H1 (cell line): ENCODE measurements around the gene WDFY3. TPM values are rescaled to one million over a fixed set of nuclear protein-coding genes. Genes with fewer than 3 reads are reported as not detected.

Experiments used
- CTCF ChIA-PET: fragments of 300-600 bp; sonication (Branson Sonifier 250); formaldehyde crosslinking; loops from one replicate; lab custom pipeline; 2021; ENCODE audit not compliant: partially characterized antibody; lab: Charles Lee
- POLR2A ChIA-PET: fragments of 300-600 bp; sonication (Branson Sonifier 250); formaldehyde crosslinking; loops from one replicate; lab custom pipeline; 2021; ENCODE audit warnings: inconsistent platforms; ENCODE audit not compliant: partially characterized antibody; lab: Charles Lee
- DNase-seq, 2 experiments: peaks; one replicate each; pipeline versions ENCODE4 v3.0.0 to v3.0.0-alpha.2; 2010 to 2022; ENCODE audit warnings: low spot score in 2 of 2, low read depth in 1 of 2, mixed read lengths in 1 of 2
- FAIRE-seq: peaks from 2 replicates; lab custom pipeline; 2011; peaks lifted over from hg19 to GRCh38; lab: Jason Lieb, UNC
- H2AFZ ChIP-seq: 2 replicates; pipeline ENCODE4 v1.8.1; 2012; ENCODE audit warnings: low read length, inconsistent platforms
- H2AK5ac ChIP-seq: 2 replicates; pipeline ENCODE4 v1.6.1; 2013; ENCODE audit warnings: low read depth, low read length
- H2BK120ac ChIP-seq: replicated peaks from 2 replicates; pipeline ENCODE3; 2013; ENCODE audit warnings: low read depth, low read length, inconsistent platforms
- H2BK12ac ChIP-seq: 2 replicates; pipeline ENCODE4 v1.6.1; 2013; ENCODE audit warnings: low read depth, low read length
- H2BK15ac ChIP-seq: 2 replicates; pipeline ENCODE4 v1.6.1; 2013; ENCODE audit warnings: low read length
- H2BK20ac ChIP-seq: 2 replicates; pipeline ENCODE4 v1.6.1; 2013; ENCODE audit warnings: low read length
- H2BK5ac ChIP-seq: 2 replicates; pipeline ENCODE4 v1.6.1; 2013; ENCODE audit warnings: low read depth, low read length
- H3K14ac ChIP-seq: 2 replicates; pipeline ENCODE4 v1.6.1; 2013; ENCODE audit warnings: inconsistent platforms; ENCODE audit not compliant: insufficient read length
- H3K18ac ChIP-seq: 2 replicates; pipeline ENCODE4 v1.6.1; 2013; ENCODE audit warnings: low read length; ENCODE audit errors: extremely low read depth
- H3K23ac ChIP-seq: 2 replicates; pipeline ENCODE4 v1.6.1; 2013; ENCODE audit warnings: inconsistent platforms; ENCODE audit not compliant: insufficient read length
- H3K23me2 ChIP-seq: 2 replicates; pipeline ENCODE4 v1.6.1; 2013; ENCODE audit warnings: low read depth, low read length
- H3K27ac ChIP-seq: 2 replicates; pipeline ENCODE4 v1.6.1; 2011; ENCODE audit warnings: low read depth, low read length, inconsistent platforms
- H3K27me3 ChIP-seq, 4 experiments: replicated peaks in 1 of 4; 1 replicate in 1 of 4; 2 replicates in 3 of 4; pipeline versions ENCODE4 v1.6.1 to v1.8.1; 2011 to 2013; ENCODE audit warnings: low read length in 3 of 4, mild to moderate bottlenecking in 3 of 4, inconsistent platforms in 2 of 4, mixed read lengths in 2 of 4, moderate library complexity in 1 of 4; ENCODE audit not compliant: control insufficient read depth in 3 of 4, insufficient read depth in 3 of 4; ENCODE audit errors: extremely low read depth in 1 of 4
- H3K36me3 ChIP-seq, 4 experiments: 2 replicates each; pipeline versions ENCODE4 v1.6.1 to v1.8.1; 2011 to 2013; ENCODE audit warnings: mild to moderate bottlenecking in 4 of 4, low read length in 3 of 4, moderate library complexity in 2 of 4, control low read depth in 1 of 4, inconsistent platforms in 1 of 4; ENCODE audit not compliant: insufficient read depth in 4 of 4, control insufficient read depth in 2 of 4
- H3K4ac ChIP-seq: replicated peaks from 2 replicates; pipeline ENCODE3; 2013; ENCODE audit warnings: low read length, low read depth, mixed read lengths, inconsistent platforms; ENCODE audit not compliant: insufficient read length
- H3K4me1 ChIP-seq, 4 experiments: replicated peaks in 1 of 4; 1 replicate in 1 of 4; 2 replicates in 3 of 4; pipeline versions ENCODE4 v1.6.1 to v1.8.1; 2011 to 2013; ENCODE audit warnings: low read length in 3 of 4, inconsistent platforms in 2 of 4, mixed read lengths in 1 of 4; ENCODE audit not compliant: insufficient read depth in 4 of 4, control insufficient read depth in 3 of 4
- H3K4me2 ChIP-seq, 2 experiments: 2 replicates each; pipeline versions ENCODE4 v1.6.1 to v1.8.1; 2011 to 2013; ENCODE audit warnings: low read depth in 2 of 2, low read length in 2 of 2, control low read depth in 1 of 2, inconsistent platforms in 1 of 2, mild to moderate bottlenecking in 1 of 2; ENCODE audit not compliant: insufficient read depth in 1 of 2
- H3K4me3 ChIP-seq, 4 experiments: fragments of 200-600, 300-600 bp in 1 of 4; sonication (generic), shearing (Covaris generic), sonication (Bioruptor Twin) in 1 of 4; 2 replicates each; pipeline versions ENCODE4 v1.5.1 to v1.8.1; 2011 to 2016; ENCODE audit warnings: low read length in 4 of 4, low read depth in 3 of 4, control low read depth in 2 of 4, inconsistent platforms in 2 of 4, mild to moderate bottlenecking in 2 of 4, mixed read lengths in 1 of 4, moderate library complexity in 1 of 4; ENCODE audit not compliant: insufficient read depth in 2 of 4; ENCODE audit errors: extremely low read depth in 1 of 4
- H3K56ac ChIP-seq: replicated peaks from 2 replicates; pipeline ENCODE3; 2013; ENCODE audit warnings: low read depth, mild to moderate bottlenecking, mixed read lengths, low read length, inconsistent platforms; ENCODE audit not compliant: insufficient read length
- H3K79me1 ChIP-seq: 2 replicates; pipeline ENCODE4 v1.6.1; 2013; ENCODE audit warnings: low read depth, low read length, control low read depth
- H3K79me2 ChIP-seq, 2 experiments: 2 replicates each; pipeline versions ENCODE4 v1.6.1 to v1.8.1; 2012 to 2013; ENCODE audit warnings: low read length in 2 of 2, mild to moderate bottlenecking in 2 of 2, inconsistent platforms in 1 of 2; ENCODE audit not compliant: insufficient read depth in 2 of 2, control insufficient read depth in 1 of 2
- H3K9ac ChIP-seq, 4 experiments: replicated peaks in 1 of 4; 1 replicate in 1 of 4; 2 replicates in 3 of 4; pipeline versions ENCODE4 v1.6.1 to v1.8.1; 2011 to 2013; ENCODE audit warnings: low read depth in 3 of 4, low read length in 3 of 4, control low read depth in 2 of 4, mild to moderate bottlenecking in 2 of 4, moderate library complexity in 2 of 4, inconsistent platforms in 1 of 4; ENCODE audit errors: extremely low read depth in 1 of 4
- H3K9me3 ChIP-seq, 2 experiments: 2 replicates each; pipeline versions ENCODE4 v1.6.1 to v1.8.1; 2012 to 2013; ENCODE audit warnings: mild to moderate bottlenecking in 2 of 2, moderate library complexity in 2 of 2, control low read depth in 1 of 2, inconsistent platforms in 1 of 2, low read depth in 1 of 2, low read length in 1 of 2, mixed read lengths in 1 of 2; ENCODE audit not compliant: insufficient read depth in 2 of 2
- H4K20me1 ChIP-seq, 2 experiments: replicated peaks in 1 of 2; 2 replicates each; pipeline versions ENCODE3 to v1.8.1; 2011 to 2013; ENCODE audit warnings: inconsistent platforms in 2 of 2, low read length in 2 of 2, mild to moderate bottlenecking in 1 of 2; ENCODE audit not compliant: insufficient read depth in 2 of 2, control insufficient read depth in 1 of 2
- H4K5ac ChIP-seq: 2 replicates; pipeline ENCODE4 v1.6.1; 2013; ENCODE audit warnings: low read length, low read depth, mixed read lengths, inconsistent platforms; ENCODE audit not compliant: insufficient read length
- H4K8ac ChIP-seq: 2 replicates; pipeline ENCODE4 v1.8.0; 2013; ENCODE audit warnings: mild to moderate bottlenecking, moderate library complexity, low read length, inconsistent platforms; ENCODE audit not compliant: insufficient read depth; ENCODE audit errors: extremely low read depth
- H4K91ac ChIP-seq: replicated peaks from 2 replicates; pipeline ENCODE3; 2013; ENCODE audit warnings: low read length, mixed read lengths, inconsistent platforms; ENCODE audit not compliant: insufficient read length
- CBX8 ChIP-seq: fragments of 300-800, 300-1000 bp; sonication (generic); IDR thresholded peaks from 2 replicates; pipeline ENCODE4 v1.7.1; 2016; ENCODE audit warnings: low read depth, low read length, borderline replicate concordance
- CREB1 ChIP-seq: IDR thresholded peaks from 2 replicates; pipeline ENCODE4 v1.6.1; 2012; ENCODE audit warnings: inconsistent platforms
- EGR1 ChIP-seq: IDR thresholded peaks from 2 replicates; pipeline ENCODE4 v1.6.1; 2011; ENCODE audit warnings: low read depth, low read length, borderline replicate concordance
- GTF2F1 ChIP-seq: IDR thresholded peaks from 2 replicates; pipeline ENCODE4 v1.6.1; 2012; ENCODE audit warnings: low read depth, low read length, improper control_type of control experiment, borderline replicate concordance
- HDAC6 ChIP-seq: IDR thresholded peaks from one replicate; pipeline ENCODE4 v1.7.1; 2012; ENCODE audit warnings: low read depth, mild to moderate bottlenecking, inconsistent platforms, low read length, moderate library complexity
- JUND ChIP-seq: IDR thresholded peaks from 2 replicates; pipeline ENCODE4 v1.6.1; 2011; ENCODE audit warnings: mild to moderate bottlenecking, improper control_type of control experiment, low read length
- NANOG ChIP-seq: IDR thresholded peaks from 2 replicates; pipeline ENCODE4 v1.6.1; 2011; ENCODE audit warnings: low read length, low read depth, mild to moderate bottlenecking, inconsistent platforms; ENCODE audit not compliant: insufficient read depth, poor library complexity, severe bottlenecking
- SIRT6 ChIP-seq: IDR thresholded peaks from one replicate; pipeline ENCODE4 v1.7.1; 2012; ENCODE audit warnings: low read length, inconsistent platforms
- WGBS, 2 experiments: shearing (Covaris generic) in 1 of 2; methylation state at CpG; one replicate each; pipeline versions ENCODE4 v1.1.6 to v1.1.7; 2013 to 2015; ENCODE audit warnings: low lambda C conversion rate in 2 of 2, mixed read lengths in 2 of 2, inconsistent platforms in 1 of 2, low coverage in 1 of 2, missing lambda C conversion rate in 1 of 2; ENCODE audit not compliant: insufficient replicate concordance in 2 of 2, insufficient coverage in 1 of 2, insufficient read length in 1 of 2; ENCODE audit errors: extremely low coverage in 1 of 2, missing lambda C conversion rate in 1 of 2; 5-methylcytosine and 5-hydroxymethylcytosine counted together
- polyA plus RNA-seq, 7 experiments: library from polyadenylated mRNA; depleted of rRNA in 3 of 7; stranded (reverse) in 5 of 7; unstranded in 2 of 7; fragments of >200 nt in 5 of 7; fragments of 200-250 nt in 2 of 7; gene quantifications; 1 replicate in 5 of 7; 2 replicates in 1 of 7; 4 replicates in 1 of 7; pipeline versions ENCODE4 v1.2.1 to v1.2.3, GENCODE V29; 2011 to 2013; ENCODE audit warnings: missing spikeins in 2 of 7, mixed read lengths in 2 of 7
- total RNA-seq: library from RNA; stranded (reverse); fragmentation: NEBNext Ultra II Directional; extraction: Animal tissue kit (Norgen Biotek cat#: 25700); gene quantifications from 2 replicates; pipeline ENCODE4 v1.2.1, GENCODE V29; 2021

Gene WDFY3
- total and polyA plus RNA-seq, 2 of the 8 experiments (the other 6 are each of a cell fraction or from before 2014, with no cell fraction given) = 25.6 to 62.4 TPM

DNA sequence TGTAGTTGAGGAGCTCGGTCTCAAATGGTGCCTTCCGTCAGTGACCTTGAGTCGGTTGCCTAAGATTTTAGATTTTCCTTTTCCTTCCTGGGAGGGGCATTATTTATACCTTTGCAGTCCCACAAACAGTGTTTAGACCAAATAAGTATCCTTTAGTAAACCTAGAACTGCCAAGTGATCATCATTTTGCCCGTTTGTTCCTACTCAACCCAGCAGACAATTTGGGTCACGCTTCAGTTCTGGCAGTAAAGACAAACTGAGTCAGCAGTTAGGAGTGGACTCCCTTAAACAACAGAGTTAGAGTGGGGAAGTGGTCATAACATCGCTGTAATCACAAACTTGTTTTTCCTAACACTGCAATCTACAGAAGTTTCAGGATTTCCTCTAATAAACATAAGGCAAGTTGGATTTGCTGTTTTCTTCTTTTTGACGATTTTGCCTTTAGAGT, 777 bp upstream of the WDFY3 start:
- Histone ChIP-seq H4K5ac (no peak overlapping the region), H2AK5ac (no peak overlapping the region), H3K9me3 (no peaks in the 10 kb centered on the region), H2AFZ (peak overlapping the region; percentile 89), H3K27ac (no peak overlapping the region; the same call in 1 of the 2 replicates), H4K91ac (no peak overlapping the region), H2BK20ac (no peak overlapping the region), H3K18ac (0 out of 2 replicates have a peak overlapping the region, but pooled peaks have one; percentile 43), H3K27me3 (no peaks in the 10 kb centered on the region), H2BK120ac (peak overlapping the region; percentile 52), H3K36me3 (no peaks in the 10 kb centered on the region), H3K9ac (peak overlapping the region in 3 of 4 experiments; percentile 0 to 68 (median 28); a peak in 4 of 7 replicates), H3K4me2 (peak overlapping the region; percentile 77 to 91), H3K79me1 (peaks cover 2% of the 10 kb centered on the region; the same call in 1 of the 2 replicates), H3K56ac (no peak overlapping the region), H3K4me1 (peaks cover 0 to 8% (median 4%) of the 10 kb centered on the region in 4 experiments; a peak in 2 of 7 replicates), H2BK12ac (no peak overlapping the region), H2BK15ac (no peak overlapping the region), H4K20me1 (no peaks in the 10 kb centered on the region), H4K8ac (no peak overlapping the region), H3K23ac (no peak overlapping the region), H2BK5ac (no peak overlapping the region), H3K23me2 (peaks cover 4% of the 10 kb centered on the region; the same call in 1 of the 2 replicates), H3K14ac (no peak overlapping the region), H3K4me3 (peak overlapping the region; percentile 55 to 94 (median 84)), H3K79me2 (peaks cover 0 to 34% of the 10 kb centered on the region in 2 experiments; a peak in 2 of 4 replicates), H3K4ac (no peak overlapping the region)
- no peak for FAIRE-seq
- ChIA-PET CTCF (interaction anchor here (1.2 kb wide), 1 partner anchor 217 kb away, joined by 6 read pairs; no protein-coding TSS in a partner anchor), POLR2A (interaction anchor here (0.9 to 2.0 kb wide), 6 partner anchors 12 to 385 kb away, joined by 3 to 15 read pairs (median 6); no protein-coding TSS in a partner anchor)
- no peak for DNase-seq
- TF ChIP-seq CBX8 (no peak), EGR1 (no peak), CREB1 (no peak), JUND (no peak), HDAC6 (no peak), SIRT6 (no peak), NANOG (no peak), GTF2F1 (no peak)
- WGBS, 2 experiments = 12% methylated on average over 7 of the region's 7 CpGs; no CpG with 5 or more reads in 1 of the 2 experiments
